Mesenchymal stem cell (in vitro differentiated cells and primary cell): ENCODE data around the gene ZFP91.

ENCODE experiments used
- DNase-seq: peaks from one replicate; pipeline ENCODE4 v3.0.0-alpha.2; 2013
- H2AFZ ChIP-seq: one replicate; pipeline ENCODE4 v1.6.1; 2013; ENCODE audit warnings: low read depth, mild to moderate bottlenecking, control low read depth, inconsistent platforms, low read length, moderate library complexity
- H2AK5ac ChIP-seq: 2 replicates; pipeline ENCODE4 v1.6.1; 2013; ENCODE audit warnings: low read length, moderate library complexity, mild to moderate bottlenecking, inconsistent platforms; ENCODE audit not compliant: severe bottlenecking
- H2BK120ac ChIP-seq: one replicate; pipeline ENCODE4 v1.6.1; 2013; ENCODE audit warnings: low read depth, mild to moderate bottlenecking, inconsistent platforms, low read length, moderate library complexity
- H2BK12ac ChIP-seq, 2 experiments: one replicate each; pipeline ENCODE4 v1.6.1; 2013; ENCODE audit warnings: inconsistent platforms in 2 of 2, low read length in 2 of 2, mild to moderate bottlenecking in 2 of 2, moderate library complexity in 2 of 2, control low read depth in 1 of 2
- H2BK15ac ChIP-seq: one replicate; pipeline ENCODE4 v1.6.1; 2013; ENCODE audit warnings: mild to moderate bottlenecking, low read depth, inconsistent platforms; ENCODE audit not compliant: poor library complexity, severe bottlenecking
- H2BK5ac ChIP-seq: 2 replicates; pipeline ENCODE4 v1.6.1; 2013; ENCODE audit warnings: low read depth, mild to moderate bottlenecking, low read length, control low read depth, inconsistent platforms; ENCODE audit not compliant: poor library complexity, severe bottlenecking
- H3K14ac ChIP-seq, 2 experiments: one replicate each; pipeline ENCODE4 v1.6.1; 2013; ENCODE audit warnings: inconsistent platforms in 2 of 2, low read length in 2 of 2, control low read depth in 1 of 2, mild to moderate bottlenecking in 1 of 2, moderate library complexity in 1 of 2
- H3K18ac ChIP-seq, 2 experiments: one replicate each; pipeline ENCODE4 v1.6.1; 2013; ENCODE audit warnings: inconsistent platforms in 2 of 2, low read length in 2 of 2, control low read depth in 1 of 2, low read depth in 1 of 2, mild to moderate bottlenecking in 1 of 2
- H3K23ac ChIP-seq, 2 experiments: one replicate each; pipeline ENCODE4 v1.6.1; 2013; ENCODE audit warnings: inconsistent platforms in 2 of 2, low read length in 2 of 2, mild to moderate bottlenecking in 2 of 2, moderate library complexity in 2 of 2, control low read depth in 1 of 2
- H3K27ac ChIP-seq: 2 replicates; pipeline ENCODE4 v1.5.1; 2013; ENCODE audit warnings: mild to moderate bottlenecking, moderate library complexity, low read length, control low read depth, inconsistent platforms; ENCODE audit not compliant: poor library complexity, severe bottlenecking
- H3K27me3 ChIP-seq, 2 experiments: 2 replicates each; pipeline versions ENCODE4 v1.6.1 to v1.7.0; 2013; ENCODE audit warnings: low read length in 2 of 2, mild to moderate bottlenecking in 2 of 2, moderate library complexity in 2 of 2, control low read depth in 1 of 2, inconsistent platforms in 1 of 2; ENCODE audit not compliant: control insufficient read depth in 1 of 2, insufficient read depth in 1 of 2
- H3K36me3 ChIP-seq, 2 experiments: 2 replicates each; pipeline versions ENCODE4 v1.6.1 to v1.7.0; 2013; ENCODE audit warnings: low read length in 2 of 2, control low read depth in 1 of 2, inconsistent platforms in 1 of 2, low read depth in 1 of 2, mild to moderate bottlenecking in 1 of 2; ENCODE audit not compliant: insufficient read depth in 2 of 2, control insufficient read depth in 1 of 2
- H3K4ac ChIP-seq, 2 experiments: one replicate each; pipeline ENCODE4 v1.6.1; 2013; ENCODE audit warnings: inconsistent platforms in 2 of 2, low read length in 2 of 2, mild to moderate bottlenecking in 2 of 2, moderate library complexity in 2 of 2, control low read depth in 1 of 2, low read depth in 1 of 2
- H3K4me1 ChIP-seq: 2 replicates; pipeline ENCODE4 v1.6.1; 2013; ENCODE audit warnings: low read depth, low read length, control low read depth; ENCODE audit not compliant: control insufficient read depth, insufficient read depth
- H3K4me2 ChIP-seq: 2 replicates; pipeline ENCODE4 v1.6.1; 2013; ENCODE audit warnings: low read length, mild to moderate bottlenecking, inconsistent platforms; ENCODE audit not compliant: poor library complexity, severe bottlenecking
- H3K4me3 ChIP-seq, 2 experiments: 2 replicates each; pipeline versions ENCODE4 v1.5.1 to v1.7.0; 2013; ENCODE audit warnings: low read length in 2 of 2, mild to moderate bottlenecking in 2 of 2, control low read depth in 1 of 2, low read depth in 1 of 2; ENCODE audit not compliant: insufficient read depth in 1 of 2
- H3K79me1 ChIP-seq: replicated peaks from 2 replicates; pipeline ENCODE4 v1.6.1; 2013; ENCODE audit warnings: mild to moderate bottlenecking, control low read depth, low read length, inconsistent platforms; ENCODE audit not compliant: poor library complexity, severe bottlenecking
- H3K9ac ChIP-seq: 2 replicates; pipeline ENCODE4 v1.7.0; 2013; ENCODE audit warnings: mild to moderate bottlenecking, low read length, moderate library complexity
- H3K9me3 ChIP-seq: 2 replicates; pipeline ENCODE4 v1.7.0; 2013; ENCODE audit warnings: mild to moderate bottlenecking, low read length; ENCODE audit not compliant: control insufficient read depth
- H4K8ac ChIP-seq: one replicate; pipeline ENCODE4 v1.6.1; 2013; ENCODE audit warnings: inconsistent platforms, mild to moderate bottlenecking, low read length, moderate library complexity
- H4K91ac ChIP-seq: one replicate; pipeline ENCODE4 v1.6.1; 2013; ENCODE audit warnings: mild to moderate bottlenecking, low read length, inconsistent platforms
- WGBS: methylation state at CpG from one replicate; pipeline ENCODE4 v1.1.7; 2013; ENCODE audit warnings: mixed read lengths; 5-methylcytosine and 5-hydroxymethylcytosine counted together

Gene ZFP91

GRCh38 chr11:58616594-58616993 lies 37.7 kb downstream of the ZFP91 start:
- no peak overlapping the region for H3K4ac ChIP-seq
- no peak overlapping the region for H2BK12ac ChIP-seq
- H3K9ac ChIP-seq = peak overlapping the region; percentile 39
- no peak overlapping the region for H2BK120ac ChIP-seq
- no peak overlapping the region for H3K18ac ChIP-seq
- no peak overlapping the region for H2AFZ ChIP-seq
- no peaks in the 10 kb centered on the region for H3K9me3 ChIP-seq
- H3K4me1 ChIP-seq = no peaks in the 10 kb centered on the region
- peak; percentile 93 for DNase-seq
- H4K91ac ChIP-seq = no peak overlapping the region
- H3K23ac ChIP-seq = no peak overlapping the region
- H2BK15ac ChIP-seq = no peak overlapping the region
- no peak overlapping the region for H2AK5ac ChIP-seq
- no peaks in the 10 kb centered on the region for H3K27me3 ChIP-seq
- no peak overlapping the region for H3K4me2 ChIP-seq
- H3K79me1 ChIP-seq = peaks cover 23% of the 10 kb centered on the region
- H3K4me3 ChIP-seq = no peak overlapping the region
- peaks cover 13 to 95% of the 10 kb centered on the region in 2 experiments for H3K36me3 ChIP-seq
- no peak overlapping the region for H3K14ac ChIP-seq
- no peak overlapping the region for H4K8ac ChIP-seq
- H2BK5ac ChIP-seq = no peak overlapping the region
- H3K27ac ChIP-seq = no peak overlapping the region
- 9% methylated on average over 3 of the region's 4 CpGs for WGBS

- H2AK5ac ChIP-seq = no peak overlapping the region
- DNase-seq = no peak
- no peak overlapping the region for H3K9ac ChIP-seq
- no peak overlapping the region for H2BK15ac ChIP-seq
- no peaks in the 10 kb centered on the region for H3K9me3 ChIP-seq
- no peak overlapping the region for H4K8ac ChIP-seq
- H3K4me1 ChIP-seq = peaks cover 3% of the 10 kb centered on the region
- H2BK120ac ChIP-seq = no peak overlapping the region
- H3K14ac ChIP-seq = no peak overlapping the region
- no peak overlapping the region for H3K23ac ChIP-seq
- no peak overlapping the region for H3K4me2 ChIP-seq
- H3K27me3 ChIP-seq = no peaks in the 10 kb centered on the region
- H3K79me1 ChIP-seq = peaks cover 26% of the 10 kb centered on the region
- no peak overlapping the region for H2BK5ac ChIP-seq
- H3K4me3 ChIP-seq = no peak overlapping the region
- no peak overlapping the region for H3K18ac ChIP-seq
- no peak overlapping the region for H3K4ac ChIP-seq
- H3K36me3 ChIP-seq = peaks cover 16 to 95% of the 10 kb centered on the region in 2 experiments
- no peak overlapping the region for H3K27ac ChIP-seq
- H2AFZ ChIP-seq = no peak overlapping the region
- H4K91ac ChIP-seq = no peak overlapping the region
- H2BK12ac ChIP-seq = no peak overlapping the region
- WGBS = 93% methylated on average over 4 of the region's 4 CpGs
Observed at GRCh38 chr11:58617976-58618557, 39.2 kb downstream of the ZFP91 start.

GRCh38 chr11:58621586-58622262 lies 42.9 kb downstream of the ZFP91 start:
- Histone ChIP-seq H3K9me3 (no peaks in the 10 kb centered on the region), H4K91ac (no peak overlapping the region), H4K8ac (no peak overlapping the region), H3K4me1 (peaks cover 5% of the 10 kb centered on the region), H2BK5ac (no peak overlapping the region), H2BK15ac (no peak overlapping the region), H2AFZ (no peak overlapping the region), H3K4me2 (no peak overlapping the region), H2AK5ac (no peak overlapping the region), H2BK120ac (no peak overlapping the region), H3K36me3 (peaks cover 22 to 92% of the 10 kb centered on the region in 2 experiments), H3K4ac (no peak overlapping the region), H3K4me3 (no peak overlapping the region), H3K27me3 (no peaks in the 10 kb centered on the region), H3K14ac (no peak overlapping the region), H3K18ac (no peak overlapping the region), H3K27ac (no peak overlapping the region), H3K23ac (no peak overlapping the region), H2BK12ac (no peak overlapping the region), H3K9ac (peak overlapping the region; percentile 7), H3K79me1 (peaks cover 24% of the 10 kb centered on the region)
- DNase-seq = no peak
- no CpG with 5 or more reads among the region's 4 CpGs for WGBS

- H4K91ac ChIP-seq = no peak within 1 kb of the TSS
- WGBS = 87% methylated on average over 2 of the region's 2 CpGs
- H3K4me1 ChIP-seq = peaks cover 5% of the 10 kb centered on the region
Observed at GRCh38 chr11:58622344-58622743, 43.5 kb downstream of the ZFP91 start, which contains the start of gene CNTF. Gene CNTF, plus strand, starts transcription at chr11:58622665. Its CDS starts 88 bp downstream, at chr11:58622753.

More at GRCh38 chr11:58622344-58622743, 43.5 kb downstream of the ZFP91 start, which contains the start of gene CNTF:
- Histone ChIP-seq H2BK5ac (no peak within 1 kb of the TSS), H3K9ac (peak within 1 kb of the TSS; percentile 7), H3K79me1 (peaks cover 20% of the 10 kb centered on the region), H3K27ac (no peak within 1 kb of the TSS), H3K18ac (no peak within 1 kb of the TSS), H2BK15ac (no peak within 1 kb of the TSS), H3K4me2 (no peak within 1 kb of the TSS), H2AFZ (no peak within 1 kb of the TSS), H3K23ac (no peak within 1 kb of the TSS), H3K9me3 (no peaks in the 10 kb centered on the region), H2AK5ac (no peak within 1 kb of the TSS), H3K27me3 (no peaks in the 10 kb centered on the region), H3K14ac (no peak within 1 kb of the TSS), H3K36me3 (peaks cover 19 to 89% of the 10 kb centered on the region in 2 experiments), H2BK120ac (peak within 1 kb of the TSS; percentile 19), H3K4ac (no peak within 1 kb of the TSS), H4K8ac (no peak within 1 kb of the TSS), H3K4me3 (no peak within 1 kb of the TSS), H2BK12ac (no peak within 1 kb of the TSS)
- DNase-seq = peak; percentile 34
